Heart left ventricle (tissue), 16 donors: ENCODE results near the gene NAIF1. TPM values are rescaled to one million over a fixed set of nuclear protein-coding genes. Genes with fewer than 3 reads are reported as not detected.
A peak's percentile ranks its signal among the peaks of the same experiment; 100 is the strongest.

Experiments used
- ATAC-seq, 4 donors: fragments of 200-7000 bp; cut with Tn5 transposase; one replicate each; pipeline ENCODE4 v1.9.1; 2020 to 2022; ENCODE audit warnings: moderate library complexity in 4 of 4, mild to moderate bottlenecking in 3 of 4, moderate number of reproducible peaks in 1 of 4
- DNase-seq, 5 donors: peaks; one replicate each; pipeline ENCODE4 v3.0.0-alpha.2; 2020
- H3K27ac ChIP-seq, 12 donors: fragments of 200-600 bp; sonication (generic) in 4 of 12; one replicate each; pipeline versions ENCODE4 v1.5.0 to v1.8.0; 2016 to 2022; ENCODE audit warnings: mild to moderate bottlenecking in 2 of 12
- H3K27me3 ChIP-seq, 9 donors: fragments of 200-600 bp; sonication (generic) in 2 of 9; one replicate each; pipeline versions ENCODE4 v1.5.1 to v1.8.0; 2016 to 2022; ENCODE audit warnings: mild to moderate bottlenecking in 3 of 9
- H3K36me3 ChIP-seq, 9 donors: fragments of 200-600 bp; sonication (generic) in 2 of 9; one replicate each; pipeline versions ENCODE4 v1.5.0 to v1.8.0; 2018 to 2022; ENCODE audit warnings: mild to moderate bottlenecking in 2 of 9
- H3K4me1 ChIP-seq, 12 donors: fragments of 200-600 bp; sonication (generic) in 4 of 12; one replicate each; pipeline versions ENCODE4 v1.5.0 to v1.8.0; 2016 to 2022; ENCODE audit warnings: mild to moderate bottlenecking in 3 of 12
- H3K4me3 ChIP-seq, 12 donors: fragments of 200-600 bp; sonication (generic) in 4 of 12; one replicate each; pipeline versions ENCODE4 v1.5.0 to v1.8.0; 2017 to 2022; ENCODE audit warnings: mild to moderate bottlenecking in 9 of 12, moderate library complexity in 4 of 12
- H3K9me3 ChIP-seq, 12 donors: fragments of 200-600 bp; sonication (generic) in 4 of 12; one replicate each; pipeline versions ENCODE4 v1.5.0 to v1.8.0; 2016 to 2022; ENCODE audit warnings: mild to moderate bottlenecking in 1 of 12
- CTCF ChIP-seq, 12 donors: fragments of 200-600 bp; sonication (generic) in 4 of 12; IDR thresholded peaks; one replicate each; pipeline versions ENCODE4 v1.5.0 to v1.8.0; 2018 to 2022; ENCODE audit warnings: antibody characterized with exemption in 12 of 12, mild to moderate bottlenecking in 5 of 12
- POLR2A ChIP-seq, 2 donors: fragments of 450-650 bp; IDR thresholded peaks; one replicate each; pipeline ENCODE4 v1.6.1; 2017; ENCODE audit warnings: antibody characterized with exemption in 2 of 2, mild to moderate bottlenecking in 2 of 2, moderate library complexity in 2 of 2
- WGBS, 4 donors: extraction: QIAGEN DNeasy Blood & Tissue Kit in 2 of 4; methylation state at CpG; one replicate each; pipeline versions ENCODE4 v1.1.5 to v1.1.7; 2013 to 2018; 5-methylcytosine and 5-hydroxymethylcytosine counted together
- intact Hi-C, 10 donors: fragments of 100-400 bp; cut with DNase I; formaldehyde crosslinking; loops; one replicate each; pipeline versions ENCODE4 v1.11.1 to v1.14.2; 2022
- polyA plus RNA-seq, 2 donors: library from polyadenylated mRNA; stranded (reverse); fragments of 200-250 nt; gene quantifications; one replicate each; pipeline ENCODE4 v1.2.3, GENCODE V29; 2013
- total RNA-seq, 9 donors: library from RNA; depleted of rRNA in 2 of 9; stranded (reverse); fragments of >200 nt in 2 of 9; fragmentation: NEBNext Ultra II Directional in 3 of 9; extraction: Animal tissue kit (Norgen Biotek cat#: 25700) in 3 of 9; gene quantifications; one replicate each; pipeline versions ENCODE4 v1.1.0 to v1.2.4, GENCODE V29; 2016 to 2023
- donor health status: ischemic (EF 13 %, LVEDD 7.1; RV severe dilation, severe dysfunction).
- donor health status: healthy with polysubstance abuse.
- donor health status: DM: no; HTN: yes; CAD: no.
- donor health status: DM: no; HTN: no; CAD: no.
- donor health status: ischemic (EF 25% LVEDD 6.9; RV normal size, moderate dysfunction).
- donor health status: ischemic (EF 25% LVEDD 5.7; RV mildly dilated, moderate dysfunction).
- donor health status: healthy.
- donor health status: DM: yes; HTN: yes; CAD: no.
- donor health status: ischemic (EF 35%, LVEDD 5.7; RV mildly dilated, moderate dysfunction).
- donor health status: nonischemic (EF 11% LVEDD 7.7; RV severe dilation, severe dysfunction).
- donor health status: DM: yes; HTN: yes; CAD: no.
- donor health status: PGD.
- donor health status: ischemic (EF 29% LVEDD 5.4; RV normal size, mild dysfunction).
- donor health status: nonischemic (EF 23%, LVEDD 6.1; RV moderate dilation, normal function).

The NAIF1 gene
- total and polyA plus RNA-seq, 11 donors: 3.5 to 8.9 (median 6.5) TPM

- DNase-seq (peak in 4 of 5 donors; percentile 7 to 61 (median 21)), ATAC-seq (no peak)
- TF ChIP-seq POLR2A (IDR thresholded peaks at IDR 0.05) (no peak), CTCF (IDR thresholded peaks at IDR 0.05) (no peak)
- H3K9me3 ChIP-seq: no peaks in the 10 kb centered on the region
- intact Hi-C loops: no loop called here
- 92 to 94% (median 94%) methylated on average over 10 to 23 of the region's 23 CpGs for WGBS, 4 donors
- peaks cover 0 to 31% (median 13%) of the 10 kb centered on the region in 12 donors for H3K4me1 ChIP-seq
- H3K27ac ChIP-seq: no peak overlapping the region
- peaks cover 4 to 84% (median 71%) of the 10 kb centered on the region in 9 donors for H3K36me3 ChIP-seq
- H3K27me3 ChIP-seq: no peaks in the 10 kb centered on the region
- H3K4me3 ChIP-seq: no peak overlapping the region
Observed at GRCh38 chr9:128106181-128106939, 39.2 kb upstream of the NAIF1 start.

- DNase-seq (peak in 2 of 5 donors; percentile 8 to 44), ATAC-seq (no peak)
- H3K9me3 ChIP-seq: no peaks in the 10 kb centered on the region
- no peaks in the 10 kb centered on the region for H3K27me3 ChIP-seq
- H3K36me3 ChIP-seq: peaks cover 4 to 91% (median 73%) of the 10 kb centered on the region in 9 donors
- intact Hi-C loops: no loop called here
- 88 to 91% (median 91%) methylated on average over 10 to 21 of the region's 21 CpGs for WGBS, 4 donors
- H3K4me1 ChIP-seq: peaks cover 2 to 38% (median 20%) of the 10 kb centered on the region in 12 donors
- TF ChIP-seq CTCF (IDR thresholded peaks at IDR 0.05) (no peak), POLR2A (IDR thresholded peaks at IDR 0.05) (no peak)
- no peak overlapping the region for H3K4me3 ChIP-seq
- H3K27ac ChIP-seq: no peak overlapping the region
Observed at GRCh38 chr9:128105538-128106175, 38.5 kb upstream of the NAIF1 start.

- 72 to 80% (median 76%) methylated on average over 6 of the region's 6 CpGs for WGBS, 4 donors
Observed at GRCh38 chr9:128104171-128104618, 37.1 kb upstream of the NAIF1 start.

More at GRCh38 chr9:128104171-128104618, 37.1 kb upstream of the NAIF1 start:
- DNase-seq: peak in 4 of 5 donors; percentile 8 to 22 (median 16)
- no peaks in the 10 kb centered on the region for H3K9me3 ChIP-seq
- H3K27ac ChIP-seq: no peak overlapping the region
- TF ChIP-seq POLR2A (IDR thresholded peaks at IDR 0.05) (no peak), CTCF (IDR thresholded peaks at IDR 0.05) (no peak)
- intact Hi-C loops: no loop called here
- H3K4me3 ChIP-seq: no peak overlapping the region
- peaks cover 4 to 87% (median 73%) of the 10 kb centered on the region in 9 donors for H3K36me3 ChIP-seq
- no peaks in the 10 kb centered on the region for H3K27me3 ChIP-seq
- no peak for ATAC-seq
- H3K4me1 ChIP-seq: peaks cover 7 to 48% (median 34%) of the 10 kb centered on the region in 12 donors
